Astrocyte (in vitro differentiated cells and primary cell): ENCODE results near the gene IFITM5.

ENCODE experiments used
- CTCF ChIP-seq: IDR thresholded peaks from 2 replicates; pipeline ENCODE4 v1.5.1; 2011; ENCODE audit warnings: low read depth, mild to moderate bottlenecking, inconsistent platforms, low read length, moderate library complexity; ENCODE audit not compliant: insufficient read depth
- EZH2 ChIP-seq: IDR thresholded peaks from 2 replicates; pipeline ENCODE4 v1.6.1; 2012; ENCODE audit warnings: mild to moderate bottlenecking, low read length, inconsistent platforms; ENCODE audit not compliant: insufficient read depth

GRCh38 chr11:297586-298405, 1.5 kb downstream of the IFITM5 start:
- TF ChIP-seq CTCF (no peak), EZH2 (no peak)
